OCI-M1 (cell line): ENCODE measurements around the gene KCNC3.

Source experiments
- DNase-seq: peaks from one replicate; lab custom pipeline; 2025; lab: John Stamatoyannopoulos, UW

The KCNC3 gene

DNA sequence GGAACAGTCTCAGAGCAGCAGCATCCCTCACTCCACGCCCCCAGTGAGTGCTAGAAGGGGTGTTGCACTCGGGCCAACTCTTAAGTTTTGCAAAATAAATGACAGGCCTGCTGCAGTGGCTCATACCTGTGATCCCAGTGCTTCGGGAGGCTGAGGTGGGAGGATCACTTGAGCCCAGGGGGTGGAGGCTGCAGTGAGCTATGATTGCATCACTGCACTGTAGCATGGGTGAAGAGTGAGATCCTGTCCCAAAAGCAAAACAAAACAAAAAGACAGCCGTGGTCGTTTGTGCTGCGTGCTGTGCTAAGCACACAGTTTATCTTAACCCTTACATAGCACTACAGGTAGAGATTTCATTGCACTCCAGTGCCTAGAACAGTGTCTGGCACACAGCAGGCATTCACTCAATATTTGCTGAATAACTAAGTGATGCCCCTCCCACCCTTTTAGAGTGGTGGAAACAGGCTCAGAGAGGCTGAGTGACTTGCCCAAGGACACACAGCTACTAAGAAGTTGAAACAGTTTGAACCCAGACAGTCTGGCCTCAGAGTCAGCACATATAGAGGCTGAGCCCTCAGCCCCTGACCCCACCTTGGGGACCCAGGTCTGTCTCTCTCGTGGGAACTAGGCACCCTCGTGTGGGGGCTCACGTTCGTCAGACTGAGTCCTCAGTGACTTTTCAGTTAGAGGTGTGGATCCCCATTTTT, 18.3 kb downstream of the KCNC3 start:
- no peak for DNase-seq

GRCh38 chr19:50309396-50310125, 19.6 kb downstream of the KCNC3 start:
- DNase-seq: no peak

- DNase-seq: no peak
Observed at GRCh38 chr19:50308991-50309390, 20.2 kb downstream of the KCNC3 start.

DNA sequence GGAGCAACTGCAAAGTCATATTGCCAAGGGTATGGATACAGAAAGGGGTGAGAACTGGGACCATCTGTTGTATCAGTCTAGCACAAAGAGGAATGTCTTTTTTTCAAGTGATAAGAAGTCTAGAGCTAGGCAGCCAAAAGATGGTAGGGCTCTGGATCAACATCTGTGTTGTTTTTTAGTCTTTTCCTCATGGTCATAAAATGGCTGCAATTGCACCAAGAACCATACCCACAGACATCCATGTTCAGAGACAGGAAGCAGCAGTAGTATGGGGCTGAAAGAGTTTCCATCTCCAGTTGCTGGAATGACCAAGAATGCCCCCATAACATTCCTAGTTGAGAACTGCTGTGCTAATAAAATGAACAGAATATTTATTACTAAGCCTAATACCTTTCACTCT, 25.6 kb downstream of the KCNC3 start:
- no peak for DNase-seq

- no peak for DNase-seq
Observed at GRCh38 chr19:50301607-50301971, 27.6 kb downstream of the KCNC3 start.

GRCh38 chr19:50300814-50301606, 28.2 kb downstream of the KCNC3 start:
- no peak for DNase-seq

GRCh38 chr19:50300051-50300450, 29.1 kb downstream of the KCNC3 start:
- DNase-seq: no peak

DNA sequence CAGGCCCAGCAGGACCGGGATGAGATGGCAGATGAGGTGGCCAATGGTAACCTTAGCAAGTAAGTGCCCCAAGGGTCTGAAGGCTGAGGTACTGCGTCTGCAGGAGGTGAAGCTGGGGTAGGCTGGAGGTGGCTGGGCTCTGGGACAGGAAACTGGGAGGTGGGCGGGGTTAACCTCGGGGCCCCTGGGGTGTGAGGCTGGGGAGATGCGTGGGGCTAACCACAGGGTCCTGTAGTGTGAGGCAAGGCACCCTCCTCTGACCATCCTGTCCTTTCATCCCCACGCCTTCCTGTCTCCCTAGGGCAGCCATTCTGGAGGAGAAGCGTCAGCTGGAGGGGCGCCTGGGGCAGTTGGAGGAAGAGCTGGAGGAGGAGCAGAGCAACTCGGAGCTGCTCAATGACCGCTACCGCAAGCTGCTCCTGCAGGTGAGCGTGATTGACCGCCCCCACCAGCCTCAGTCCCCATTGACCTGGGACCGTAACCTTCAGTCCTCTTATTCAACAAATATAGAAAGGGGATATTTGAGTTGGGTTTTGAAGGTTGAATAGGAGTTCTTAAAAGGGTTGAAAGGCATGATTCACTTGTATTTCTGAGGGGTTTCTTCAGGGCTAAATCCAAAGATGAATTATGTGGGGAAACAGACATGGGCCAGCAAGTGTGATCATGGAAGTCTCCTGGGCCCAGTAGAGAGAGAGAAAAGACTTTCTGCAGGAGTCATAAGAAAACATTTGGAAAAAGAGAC, 35.7 kb downstream of the KCNC3 start:
- no peak for DNase-seq

DNA sequence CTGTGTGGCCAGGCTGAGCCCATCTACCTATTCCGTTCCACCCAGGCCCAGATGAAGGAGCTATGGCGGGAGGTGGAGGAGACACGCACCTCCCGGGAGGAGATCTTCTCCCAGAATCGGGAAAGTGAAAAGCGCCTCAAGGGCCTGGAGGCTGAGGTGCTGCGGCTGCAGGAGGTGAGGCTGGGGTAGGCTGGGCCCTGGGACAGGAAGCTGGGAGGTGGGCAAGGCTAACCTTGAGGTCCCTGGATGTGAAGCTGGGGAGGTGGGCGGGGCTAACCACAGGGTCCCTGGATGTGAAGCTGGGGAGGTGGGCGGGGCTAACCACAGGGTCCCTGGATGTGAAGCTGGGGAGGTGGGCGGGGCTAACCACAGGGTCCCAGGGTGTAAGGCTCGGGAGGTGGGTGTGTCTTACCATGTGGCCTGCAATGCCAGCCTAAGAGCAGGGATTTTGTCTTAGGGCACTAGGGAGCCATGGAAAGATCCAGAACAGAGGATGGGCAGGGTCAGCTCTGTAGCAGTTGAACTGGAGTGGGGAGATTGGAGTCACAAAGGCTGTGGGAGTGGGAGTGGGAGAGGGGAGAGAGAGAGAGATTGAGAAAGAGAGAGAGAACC, 36.9 kb downstream of the KCNC3 start:
- DNase-seq: no peak

GRCh38 chr19:50290775-50291174, 38.4 kb downstream of the KCNC3 start:
- DNase-seq: no peak

DNA sequence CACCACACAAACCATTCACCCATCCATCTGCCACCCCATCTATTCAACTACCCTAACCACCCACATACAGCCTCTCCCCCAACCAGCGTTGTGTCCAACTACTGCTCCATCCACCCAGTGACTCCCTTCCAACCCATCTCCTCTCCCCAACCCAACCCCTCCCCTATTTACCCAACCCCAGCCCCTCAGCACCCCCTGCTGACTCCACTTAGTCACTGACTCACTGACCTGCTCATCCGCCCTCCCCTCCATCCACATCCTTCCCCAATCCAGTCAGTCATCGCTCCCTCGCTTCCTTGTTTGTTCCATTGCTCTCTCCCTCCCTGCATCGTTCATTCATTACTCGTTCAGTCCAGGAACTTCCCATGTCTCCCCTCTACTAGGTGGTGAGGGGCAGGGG, 39.2 kb downstream of the KCNC3 start:
- DNase-seq: no peak

DNA sequence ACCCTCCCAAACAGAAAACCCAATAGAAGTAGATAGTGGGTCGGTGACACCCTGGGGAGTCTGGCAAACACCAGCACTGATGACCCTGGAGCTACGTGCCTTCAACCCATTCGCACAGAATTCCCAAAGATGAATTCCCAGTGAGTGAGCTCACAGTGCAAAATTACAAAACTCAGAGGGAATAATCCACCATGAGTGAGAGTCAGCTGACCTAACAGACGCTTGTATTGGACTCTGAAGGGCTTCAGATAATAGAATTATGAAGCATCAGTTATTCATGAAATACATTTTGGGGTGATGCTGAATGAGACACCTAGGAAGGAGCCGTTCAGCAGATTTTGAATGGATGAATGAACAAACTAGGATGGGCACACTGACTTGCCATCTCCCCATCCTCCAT, 40.2 kb downstream of the KCNC3 start:
- no peak for DNase-seq

DNA sequence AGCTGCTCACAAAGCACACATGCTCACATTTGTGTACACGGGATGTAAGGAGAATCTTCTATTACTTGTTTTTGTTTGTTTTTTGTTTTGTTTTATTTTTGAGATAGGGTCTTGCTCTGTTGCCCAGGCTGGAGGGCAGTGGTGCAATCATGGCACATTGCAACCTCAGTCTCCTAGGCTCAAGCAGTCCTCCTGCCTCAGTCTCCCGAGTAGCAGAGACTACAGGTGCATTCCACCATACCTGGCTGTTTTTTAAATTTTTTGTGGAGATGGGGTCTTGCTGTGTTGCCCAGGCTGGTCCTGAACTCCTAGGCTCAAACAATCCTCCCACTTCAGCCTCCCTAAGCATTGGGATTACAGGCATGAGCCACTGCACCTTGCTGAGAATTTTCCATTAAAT, 41.8 kb downstream of the KCNC3 start:
- no peak for DNase-seq

GRCh38 chr19:50286443-50286842, 42.7 kb downstream of the KCNC3 start:
- DNase-seq: no peak

DNA sequence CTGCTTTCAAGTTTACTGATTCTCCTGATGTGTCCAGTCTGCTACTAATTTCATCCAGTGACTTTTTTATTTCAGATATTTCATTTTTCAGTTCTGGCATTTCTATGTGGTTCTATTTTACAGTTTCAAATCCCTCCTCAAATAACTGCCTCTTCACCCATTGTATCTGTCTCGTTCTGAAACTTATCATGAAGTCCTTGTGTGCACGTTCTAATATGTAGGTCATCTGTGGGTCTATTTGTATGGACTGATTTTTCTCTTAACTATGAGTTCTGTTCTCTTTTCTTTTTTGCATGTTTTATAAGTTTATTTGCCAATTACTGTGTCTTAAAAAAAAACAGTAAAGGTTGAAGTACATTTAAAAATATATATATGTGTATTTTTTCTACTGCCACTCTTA, 43.3 kb downstream of the KCNC3 start:
- peak; percentile 18 for DNase-seq

GRCh38 chr19:50281491-50281890, 47.7 kb downstream of the KCNC3 start:
- no peak for DNase-seq

DNA sequence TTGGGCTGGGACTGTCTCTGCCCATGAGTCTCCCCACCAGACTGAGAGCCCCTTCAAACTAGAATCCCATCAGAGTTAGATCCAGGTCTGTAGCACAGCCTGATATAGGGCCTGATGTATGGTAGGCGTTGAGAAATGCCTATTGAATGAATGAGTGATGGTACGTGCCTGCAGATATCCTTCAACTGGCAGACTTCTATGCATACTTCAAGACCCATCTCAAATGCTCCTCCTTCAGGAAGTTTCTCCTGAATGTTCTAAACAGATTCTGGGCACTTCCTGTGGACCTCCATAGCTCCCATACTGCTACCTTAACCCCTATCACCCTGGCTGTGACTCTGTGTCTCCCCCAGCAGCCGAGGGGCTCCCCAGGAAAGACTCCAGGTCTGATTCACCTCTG, 48.2 kb downstream of the KCNC3 start:
- DNase-seq: no peak

GRCh38 chr19:50280074-50280473, 49.1 kb downstream of the KCNC3 start:
- DNase-seq: no peak

- DNase-seq: no peak
Observed at GRCh38 chr19:50277966-50278580, 51.1 kb downstream of the KCNC3 start.

DNA sequence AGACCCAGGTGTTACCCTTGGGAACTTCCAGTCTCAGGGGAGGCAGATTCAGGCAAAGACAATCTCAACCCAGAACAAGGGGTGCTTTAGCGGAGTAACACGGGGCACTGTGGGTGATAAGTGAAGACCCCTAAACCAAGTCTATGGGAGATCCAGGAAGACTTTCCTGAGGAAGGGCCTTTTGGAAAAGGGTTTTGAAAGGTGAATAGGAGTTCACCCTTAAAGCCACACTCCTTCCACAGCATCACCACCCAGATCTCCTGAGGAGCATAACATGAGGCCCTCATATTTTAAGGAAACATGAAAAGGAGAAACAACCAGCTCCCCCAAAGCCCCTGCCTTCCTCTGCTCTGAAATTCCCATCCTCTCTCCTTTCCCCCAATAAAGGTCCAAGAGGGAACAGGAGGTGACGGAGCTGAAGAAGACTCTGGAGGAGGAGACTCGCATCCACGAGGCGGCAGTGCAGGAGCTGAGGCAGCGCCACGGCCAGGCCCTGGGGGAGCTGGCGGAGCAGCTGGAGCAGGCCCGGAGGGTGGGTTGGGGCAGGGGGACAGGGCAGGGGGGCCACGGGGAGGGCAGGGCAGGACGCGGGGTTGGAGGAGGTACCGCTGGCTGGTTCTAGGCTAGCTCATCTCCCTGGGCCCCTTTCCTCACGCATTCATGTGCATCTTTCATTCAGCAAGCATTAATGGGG, 52.7 kb downstream of the KCNC3 start:
- no peak for DNase-seq
